K562 (cell line): ENCODE measurements around the gene RHOC. TPM values are rescaled to one million over a fixed set of nuclear protein-coding genes. Genes with fewer than 3 reads are reported as not detected.

Source experiments
- ARID3B ChIP-seq: fragments of 250-450 bp; sonication (Bioruptor Pico); IDR thresholded peaks from 2 replicates; pipeline ENCODE4 v1.4.0; 2020; ENCODE audit warnings: borderline replicate concordance
- BRD9 ChIP-seq: fragments of 450-650 bp; IDR thresholded peaks from 2 replicates; pipeline ENCODE4 v1.6.1; 2018; ENCODE audit warnings: low read depth; ENCODE audit not compliant: partially characterized antibody
- GABPB1 ChIP-seq: sonication (generic); formaldehyde crosslinking; IDR thresholded peaks from 2 replicates; pipeline ENCODE4 v1.8.0; 2022; ENCODE audit warnings: mild to moderate bottlenecking, missing genetic modification reagents
- HDAC2 ChIP-seq: fragments of 450-650 bp; IDR thresholded peaks from 2 replicates; pipeline ENCODE4 v1.6.1; 2016; ENCODE audit warnings: mild to moderate bottlenecking
- HES1 ChIP-seq: fragments of 450-650 bp; IDR thresholded peaks from 2 replicates; pipeline ENCODE4 v1.6.1; 2016; ENCODE audit warnings: low read depth, mild to moderate bottlenecking, moderate library complexity
- LCOR ChIP-seq: sonication (generic); formaldehyde crosslinking; IDR thresholded peaks from 2 replicates; pipeline ENCODE4 v1.8.0; 2022; ENCODE audit warnings: mild to moderate bottlenecking, missing genetic modification reagents
- MAX ChIP-seq: sonication (generic); formaldehyde crosslinking; IDR thresholded peaks from 2 replicates; pipeline ENCODE4 v1.9.0; 2022; ENCODE audit warnings: mild to moderate bottlenecking, missing genetic modification reagents
- MAZ ChIP-seq, 2 experiments: fragments of 450-650 bp in 1 of 2; sonication (generic) in 1 of 2; formaldehyde crosslinking; IDR thresholded peaks in 1 of 2; conservative IDR thresholded peaks in 1 of 2; 2 replicates each; pipeline versions ENCODE4 v1.4.0 to v1.5.0; 2020; ENCODE audit warnings: mild to moderate bottlenecking in 1 of 2, missing genetic modification reagents in 1 of 2
- NFRKB ChIP-seq: fragments of 450-650 bp; IDR thresholded peaks from 2 replicates; pipeline ENCODE4 v1.6.1; 2016; ENCODE audit warnings: low read depth
- POLR2G ChIP-seq: fragments of 200-400 bp; formaldehyde crosslinking; IDR thresholded peaks from 2 replicates; pipeline ENCODE4 v1.6.1; 2017; ENCODE audit warnings: low read depth, mild to moderate bottlenecking, antibody characterized with exemption, low read length, moderate library complexity
- REST ChIP-seq, 2 experiments: fragments of 450-650 bp; formaldehyde crosslinking in 1 of 2; IDR thresholded peaks; 2 replicates each; pipeline versions ENCODE4 v1.4.0 to v1.6.1; 2014 to 2020; ENCODE audit warnings: mild to moderate bottlenecking in 2 of 2, borderline replicate concordance in 1 of 2, low read depth in 1 of 2
- SOX6 ChIP-seq: fragments of 450-650 bp; IDR thresholded peaks from 2 replicates; pipeline ENCODE4 v1.6.1; 2014; ENCODE audit warnings: mild to moderate bottlenecking
- SP1 ChIP-seq: sonication (generic); formaldehyde crosslinking; IDR thresholded peaks from 2 replicates; pipeline ENCODE4 v1.8.1; 2022; ENCODE audit warnings: mild to moderate bottlenecking, missing genetic modification reagents
- SRSF7 ChIP-seq: fragments of 200-400 bp; formaldehyde crosslinking; optimal IDR thresholded peaks from 2 replicates; pipeline ENCODE3; 2017; ENCODE audit warnings: mild to moderate bottlenecking, low read depth, low read length
- ZC3H4 ChIP-seq: sonication (generic); formaldehyde crosslinking; IDR thresholded peaks from 2 replicates; pipeline ENCODE4 v1.9.0; 2021; ENCODE audit warnings: missing genetic modification reagents, borderline replicate concordance
- ZNF584 ChIP-seq: fragments of 200-800 bp; sonication (Bioruptor generic); IDR thresholded peaks from 2 replicates; pipeline ENCODE4 v1.6.1; 2016; ENCODE audit warnings: low read depth, mild to moderate bottlenecking, missing genetic modification characterization, missing compliant biosample characterization
- polyA plus RNA-seq, 8 experiments: library from polyadenylated mRNA; depleted of rRNA in 4 of 8; stranded (reverse) in 5 of 8; unstranded in 3 of 8; fragments of >200 nt; fragmentation: Nextera tagmentation in 2 of 8; fragmentation: Illumina TruSeq in 1 of 8; extraction: Ambion mirVana in 2 of 8; extraction: Trizol in 1 of 8; gene quantifications; 2 replicates each; pipeline versions ENCODE4 v1.2.1 to v1.2.3, GENCODE V29; 2011 to 2014; ENCODE audit warnings: inconsistent platforms in 1 of 8, missing spikeins in 1 of 8
- total RNA-seq, 7 experiments: library from RNA; depleted of rRNA in 6 of 7; stranded (reverse); fragments of >200 nt in 6 of 7; fragmentation: Illumina TruSeq in 2 of 7; extraction: Trizol in 2 of 7; gene quantifications; 2 replicates each; pipeline versions ENCODE4 v1.2.1 to v1.2.3, GENCODE V29; 2011 to 2021; ENCODE audit warnings: low replicate concordance in 1 of 7

RHOC gene
- total and polyA plus RNA-seq, 9 of the 15 experiments (the other 6 are each of a cell fraction or from before 2014, with no cell fraction given) = 35.2 to 364 (median 204) TPM

- peak; percentile 62; the same call in 1 of the 2 replicates for TF ChIP-seq ZNF584
- TF ChIP-seq GABPB1 (CRISPR knock-in tag) = peak; percentile 66
- peak; percentile 82 for TF ChIP-seq NFRKB
- TF ChIP-seq SP1 (CRISPR knock-in tag) = peak; percentile 80
- TF ChIP-seq SRSF7 = no peak
- peak; percentile 72 for TF ChIP-seq POLR2G
- peak; percentile 86 for TF ChIP-seq BRD9
- TF ChIP-seq ARID3B (CRISPR knock-in tag) = no peak
- 0 out of 2 replicates have a peak, but pooled peaks have one; percentile 51 for TF ChIP-seq SOX6
- TF ChIP-seq LCOR (CRISPR knock-in tag) = peak; percentile 92
- peak; percentile 77; the same call in 1 of the 2 replicates for TF ChIP-seq HDAC2
- no peak for TF ChIP-seq ZC3H4 (CRISPR knock-in tag)
- TF ChIP-seq HES1 = peak; percentile 39; the same call in 1 of the 2 replicates
- TF ChIP-seq MAX = peak; percentile 98
- TF ChIP-seq REST (IDR thresholded peaks at IDR 0.05; ENCODE audit: borderline replicate concordance) = peak; percentile 23; the same call in 1 of the 2 replicates
- no peak for TF ChIP-seq REST (CRISPR knock-in tag; IDR thresholded peaks at IDR 0.05; ENCODE audit: low read depth)
- TF ChIP-seq MAZ (CRISPR knock-in tag; conservative IDR thresholded peaks at IDR 0.05 in 1 of 2, IDR thresholded peaks at IDR 0.05 in 1 of 2) = peak; percentile 60 to 90; a peak in 3 of 4 replicates
These were observed 1.8 kb downstream of the RHOC start (continued) for GRCh38 chr1:112704934-112705627.
